Left forelimb (tissue), 1 donor: Measurements from ENCODE around the gene ESRP2.

ENCODE experiments used
- DNase-seq: peaks from one replicate; pipeline ENCODE4 v3.0.0-alpha.2; 2018; ENCODE audit warnings: low spot score

The ESRP2 gene

GRCh38 chr16:68217506-68217905, 18.4 kb downstream of the ESRP2 start:
- DNase-seq: no peak

- no peak for DNase-seq
Measured at GRCh38 chr16:68216240-68216639, 19.7 kb downstream of the ESRP2 start.

- no peak for DNase-seq
Measured at GRCh38 chr16:68215302-68215701, 20.6 kb downstream of the ESRP2 start.

- no peak for DNase-seq
Measured at GRCh38 chr16:68214726-68215125, 21.2 kb downstream of the ESRP2 start.

DNA sequence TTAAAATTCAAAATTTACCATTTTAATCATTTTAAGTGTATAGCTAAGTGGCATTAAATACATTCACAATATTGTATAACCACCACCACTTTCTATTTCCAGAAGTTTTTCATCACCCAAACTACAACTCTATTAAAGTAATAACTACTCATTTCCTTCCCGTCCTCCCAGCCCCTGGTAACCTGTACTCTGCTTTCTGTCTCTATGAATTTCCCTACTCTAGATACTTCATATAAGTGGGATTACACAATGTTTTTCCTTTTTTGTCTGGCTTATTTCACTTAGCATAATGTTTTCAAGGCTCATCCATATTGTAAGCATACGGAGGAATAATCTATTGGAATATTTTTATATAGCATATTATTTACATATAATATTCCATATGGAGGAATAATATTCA, 29.7 kb downstream of the ESRP2 start:
- no peak for DNase-seq

GRCh38 chr16:68202091-68202519, 33.8 kb downstream of the ESRP2 start:
- no peak for DNase-seq

GRCh38 chr16:68200088-68200783, 35.7 kb downstream of the ESRP2 start:
- DNase-seq: no peak

DNA sequence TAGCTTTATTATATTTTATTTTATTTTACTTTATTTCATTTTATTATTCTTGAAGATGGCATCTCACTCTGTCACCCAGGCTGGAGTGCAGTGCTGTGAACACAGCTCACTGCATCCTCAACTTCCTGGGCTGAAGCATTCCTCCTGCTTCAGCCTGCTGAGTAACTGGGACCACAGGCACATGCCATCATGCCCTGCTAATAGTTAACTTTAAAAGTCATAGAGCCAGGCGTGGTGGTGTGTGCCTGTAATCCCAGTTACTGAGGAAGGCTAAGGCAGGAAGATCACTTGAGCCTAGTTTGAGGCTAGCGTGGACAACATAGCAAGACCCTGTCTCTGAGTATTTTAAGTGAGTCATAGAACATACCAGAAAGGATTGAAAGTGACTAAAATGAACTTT, 38.7 kb downstream of the ESRP2 start:
- no peak for DNase-seq

DNA sequence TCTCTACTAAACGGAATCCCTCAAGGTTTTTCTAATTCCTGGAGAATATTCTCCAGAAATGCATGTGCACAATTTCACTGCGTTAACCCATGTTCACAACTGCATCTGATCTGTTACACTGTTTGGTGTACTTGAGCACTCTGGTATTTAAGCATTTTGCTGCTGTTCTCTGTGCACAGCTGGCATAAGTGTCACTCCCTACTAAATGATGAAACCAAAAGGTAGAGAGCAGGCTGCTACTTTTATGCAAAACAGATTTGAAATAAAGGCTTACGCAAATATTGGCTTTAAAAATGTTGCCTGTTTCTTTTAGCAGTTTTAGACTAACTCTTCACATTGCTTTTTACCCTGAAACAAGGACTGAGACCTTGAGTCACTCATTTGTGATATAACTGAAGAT, 41.7 kb downstream of the ESRP2 start:
- no peak for DNase-seq

- no peak for DNase-seq
Measured at GRCh38 chr16:68190736-68191510, 45.0 kb downstream of the ESRP2 start.

- no peak for DNase-seq
Measured at GRCh38 chr16:68190081-68190480, 45.8 kb downstream of the ESRP2 start.

DNA sequence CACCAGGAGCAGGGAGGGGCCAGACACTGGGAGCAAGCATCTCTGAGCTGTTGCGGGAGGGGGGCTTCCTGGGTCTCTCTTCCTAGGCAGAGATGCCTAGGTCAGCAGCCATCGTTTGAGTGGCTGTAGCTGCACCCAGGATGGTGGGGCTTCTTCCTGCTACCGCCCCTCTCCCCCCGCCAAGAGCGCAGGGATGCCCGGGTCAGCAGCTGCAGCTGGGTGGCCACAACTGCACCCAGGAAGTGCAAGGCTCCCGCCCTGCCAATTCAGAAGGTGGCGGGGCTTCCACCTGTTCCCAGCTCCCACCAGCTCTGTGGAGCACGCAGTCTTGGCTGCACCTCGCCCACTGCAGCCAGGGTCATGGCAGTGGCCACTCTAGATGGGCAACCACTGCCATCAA, 47.8 kb downstream of the ESRP2 start:
- DNase-seq: no peak

- no peak for DNase-seq
Measured at GRCh38 chr16:68187505-68187904, 48.4 kb downstream of the ESRP2 start.

DNA sequence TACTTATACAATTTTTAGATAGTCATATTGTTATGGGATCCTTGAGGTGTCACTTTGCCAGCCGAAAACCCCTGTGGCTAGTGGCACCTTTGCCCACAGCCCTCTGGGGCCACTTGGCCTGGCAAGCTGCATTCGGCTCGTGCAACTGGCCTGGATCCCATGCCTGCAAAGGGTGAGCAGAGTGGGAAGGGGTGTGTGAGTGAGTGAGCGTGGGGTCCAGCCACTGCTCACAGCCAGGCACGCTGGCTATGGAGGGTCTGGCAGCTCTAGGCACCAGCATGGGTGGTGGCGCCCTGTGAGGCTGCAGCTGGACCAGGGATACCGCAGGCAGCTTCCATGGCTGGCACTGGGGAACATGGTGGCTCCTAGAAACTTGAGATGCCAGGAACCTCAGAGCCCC, 49.0 kb downstream of the ESRP2 start:
- no peak for DNase-seq

DNA sequence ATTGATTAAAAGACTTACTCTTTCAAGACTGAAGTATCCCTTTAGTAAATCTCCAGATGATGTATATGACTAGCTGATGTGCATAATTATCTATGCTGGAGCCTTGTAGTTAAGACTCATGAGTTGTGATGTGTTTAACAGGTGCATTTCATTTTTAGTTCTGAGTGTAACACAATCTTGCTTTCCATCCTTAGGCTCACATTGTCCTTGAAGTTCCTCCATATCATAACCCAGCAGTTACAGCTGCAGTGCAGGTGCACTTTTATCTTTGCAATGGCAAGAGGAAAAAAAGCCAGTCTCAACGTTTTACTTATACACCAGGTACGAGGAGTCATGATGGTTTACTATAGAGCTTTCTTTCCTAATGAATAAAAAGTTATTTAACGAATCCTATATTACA, 52.9 kb downstream of the ESRP2 start:
- no peak for DNase-seq

- no peak for DNase-seq
Measured at GRCh38 chr16:68179855-68180254, 56.1 kb downstream of the ESRP2 start.

- no peak for DNase-seq
Measured at GRCh38 chr16:68179196-68179795, 56.6 kb downstream of the ESRP2 start.
